Measurements from ENCODE around the gene OR6C65. TPM values are rescaled to one million over a fixed set of nuclear protein-coding genes. Genes with fewer than 3 reads are reported as not detected.

The OR6C65 gene
- total and polyA plus RNA-seq, 5 experiments from 2014 or later, result not detected

Other genes with a start within 250 kb of the OR6C65 start
- not detected for gene OR10A7, start 179.5 kb upstream of the OR6C65 start, total RNA-seq
- gene OR10A7, start 179.5 kb upstream of the OR6C65 start, polyA plus RNA-seq, result not detected
- not detected for gene OR6C74, start 155.9 kb upstream of the OR6C65 start, total RNA-seq
- gene OR6C74, start 155.9 kb upstream of the OR6C65 start, polyA plus RNA-seq, result not detected
- not detected for gene OR6C6, start 104.0 kb upstream of the OR6C65 start, total RNA-seq
- gene OR6C6, start 104.0 kb upstream of the OR6C65 start, polyA plus RNA-seq, result not detected
- not detected for gene OR6C1, start 86.2 kb upstream of the OR6C65 start, total RNA-seq
- gene OR6C1, start 86.2 kb upstream of the OR6C65 start, polyA plus RNA-seq, result not detected
- gene OR6C3, start 69.8 kb upstream of the OR6C65 start, total RNA-seq, result not detected
- not detected for gene OR6C3, start 69.8 kb upstream of the OR6C65 start, polyA plus RNA-seq
- gene OR6C75, start 37.6 kb upstream of the OR6C65 start, total RNA-seq, result not detected
- gene OR6C75, start 37.6 kb upstream of the OR6C65 start, polyA plus RNA-seq, result not detected
- not detected for gene OR6C76, start 25.7 kb downstream of the OR6C65 start, total RNA-seq
- gene OR6C76, start 25.7 kb downstream of the OR6C65 start, polyA plus RNA-seq, result not detected
- gene OR6C2, start 43.5 kb downstream of the OR6C65 start, total RNA-seq, result not detected
- gene OR6C2, start 43.5 kb downstream of the OR6C65 start, polyA plus RNA-seq, result not detected
- gene OR6C70, start 69.6 kb downstream of the OR6C65 start, total RNA-seq, result not detected
- gene OR6C70, start 69.6 kb downstream of the OR6C65 start, polyA plus RNA-seq, result not detected
- not detected for gene OR6C68, start 91.8 kb downstream of the OR6C65 start, total RNA-seq
- gene OR6C68, start 91.8 kb downstream of the OR6C65 start, polyA plus RNA-seq, result not detected
- gene OR6C4, start 149.1 kb downstream of the OR6C65 start, total RNA-seq, result not detected
- gene OR6C4, start 149.1 kb downstream of the OR6C65 start, polyA plus RNA-seq, result not detected
- gene OR2AP1, start 171.9 kb downstream of the OR6C65 start, total RNA-seq, result not detected
- not detected for gene OR2AP1, start 171.9 kb downstream of the OR6C65 start, polyA plus RNA-seq
- not detected for gene OR10P1, start 236.4 kb downstream of the OR6C65 start, total RNA-seq
- not detected for gene OR10P1, start 236.4 kb downstream of the OR6C65 start, polyA plus RNA-seq

All from naive thymus-derived CD8-positive, alpha-beta T cell (primary cell).